Measurements from ENCODE around the gene SEMA3C.

The SEMA3C gene

GRCh38 chr7:80773787-80774508 is 144.9 kb downstream of the SEMA3C start:
- DNase-seq = no peak

- no peak for DNase-seq
These were observed 146.4 kb downstream of the SEMA3C start for GRCh38 chr7:80772347-80772993.

GRCh38 chr7:80771523-80771922 is 147.3 kb downstream of the SEMA3C start:
- no peak for DNase-seq

GRCh38 chr7:80770675-80771081 is 148.2 kb downstream of the SEMA3C start:
- DNase-seq = no peak

- no peak for DNase-seq
These were observed 148.8 kb downstream of the SEMA3C start for GRCh38 chr7:80770061-80770460.

- DNase-seq = no peak
These were observed 150.1 kb downstream of the SEMA3C start for GRCh38 chr7:80768756-80769155.

- DNase-seq = no peak
These were observed 151.2 kb downstream of the SEMA3C start for GRCh38 chr7:80767654-80768053.

GRCh38 chr7:80766724-80767123 is 152.1 kb downstream of the SEMA3C start:
- DNase-seq = no peak

GRCh38 chr7:80764132-80764531 is 154.7 kb downstream of the SEMA3C start:
- DNase-seq = no peak

- DNase-seq = no peak
These were observed 155.1 kb downstream of the SEMA3C start for GRCh38 chr7:80763704-80764103.

GRCh38 chr7:80763289-80763688 is 155.6 kb downstream of the SEMA3C start:
- DNase-seq = no peak

- DNase-seq = no peak
These were observed 158.6 kb downstream of the SEMA3C start for GRCh38 chr7:80760292-80760691.

- no peak for DNase-seq
These were observed 165.7 kb downstream of the SEMA3C start for GRCh38 chr7:80752954-80753690.

- DNase-seq = no peak
These were observed 169.6 kb downstream of the SEMA3C start for GRCh38 chr7:80749270-80749669.

- DNase-seq = no peak
These were observed 170.3 kb downstream of the SEMA3C start for GRCh38 chr7:80748363-80749042.

- no peak for DNase-seq
These were observed 177.9 kb downstream of the SEMA3C start for GRCh38 chr7:80740778-80741545.

- no peak for DNase-seq
These were observed 182.3 kb downstream of the SEMA3C start for GRCh38 chr7:80736371-80737125.

- no peak for DNase-seq
These were observed 183.5 kb downstream of the SEMA3C start for GRCh38 chr7:80735330-80735729.

GRCh38 chr7:80734011-80734410 is 184.8 kb downstream of the SEMA3C start:
- DNase-seq = no peak

- DNase-seq = no peak
These were observed 185.4 kb downstream of the SEMA3C start for GRCh38 chr7:80733333-80733915.

GRCh38 chr7:80732630-80733029 is 186.2 kb downstream of the SEMA3C start:
- DNase-seq = no peak

Data from CD4-positive, alpha-beta T cell treated with Interleukin-17A for 4 hours (primary cell).